B cell (primary cell): Measurements from ENCODE around the gene KIF13A. TPM values are rescaled to one million over a fixed set of nuclear protein-coding genes. Genes with fewer than 3 reads are reported as not detected.

ENCODE experiments used
- ATAC-seq: fragments of 200-7000 bp; cut with Tn5 transposase; one replicate; pipeline ENCODE4 v1.10.0; 2021; ENCODE audit warnings: low read depth, mild to moderate bottlenecking, moderate number of reproducible peaks, moderate library complexity
- CTCF ChIA-PET: fragments of 350-600 bp; sonication (Branson Sonifier 250); formaldehyde crosslinking; loops from one replicate; lab custom pipeline; 2021; ENCODE audit warnings: antibody characterized with exemption, inconsistent platforms; lab: Charles Lee
- POLR2A ChIA-PET: fragments of 350-600 bp; sonication (Branson Sonifier 250); formaldehyde crosslinking; loops from one replicate; lab custom pipeline; 2021; ENCODE audit warnings: antibody characterized with exemption; lab: Charles Lee
- DNase-seq: peaks from one replicate; pipeline ENCODE4 v3.0.0; 2013
- H2AFZ ChIP-seq: 2 replicates; pipeline ENCODE4 v1.6.1; 2012; ENCODE audit warnings: mild to moderate bottlenecking, low read depth, low read length; ENCODE audit not compliant: insufficient read depth, poor library complexity, severe bottlenecking
- H3K27ac ChIP-seq, 2 donors: 1 replicate in 1 of 2; 2 replicates in 1 of 2; pipeline ENCODE4 v1.5.1; 2012 to 2013; ENCODE audit warnings: low read length in 2 of 2, mild to moderate bottlenecking in 2 of 2, moderate library complexity in 1 of 2
- H3K27me3 ChIP-seq, 4 experiments: fragments of 200-600 bp in 1 of 4; sonication (generic) in 1 of 4; replicated peaks in 1 of 4; 1 replicate in 2 of 4; 2 replicates in 2 of 4; pipeline versions ENCODE4 v1.6.1 to v1.7.0; 2013 to 2016; ENCODE audit warnings: low read length in 3 of 4, mild to moderate bottlenecking in 2 of 4, mixed read lengths in 1 of 4, moderate library complexity in 1 of 4; ENCODE audit not compliant: insufficient read depth in 4 of 4, control insufficient read depth in 3 of 4; ENCODE audit errors: control extremely low read depth in 1 of 4
- H3K36me3 ChIP-seq, 2 experiments: replicated peaks in 1 of 2; 1 replicate in 1 of 2; 2 replicates in 1 of 2; pipeline versions ENCODE4 v1.6.1 to v1.7.1; 2013; ENCODE audit warnings: low read length in 1 of 2; ENCODE audit not compliant: insufficient read depth in 2 of 2, control insufficient read depth in 1 of 2; ENCODE audit errors: control extremely low read depth in 1 of 2, extremely low read depth in 1 of 2
- H3K4me1 ChIP-seq, 2 donors: fragments of 200-600 bp in 1 of 2; sonication (generic) in 1 of 2; 1 replicate in 1 of 2; 2 replicates in 1 of 2; pipeline versions ENCODE4 v1.5.1 to v1.6.1; 2013 to 2017; ENCODE audit warnings: low read length in 2 of 2; ENCODE audit not compliant: control insufficient read depth in 2 of 2, insufficient read depth in 2 of 2
- H3K4me2 ChIP-seq: replicated peaks from 2 replicates; pipeline ENCODE3; 2012; ENCODE audit warnings: mild to moderate bottlenecking, low read depth, low read length; ENCODE audit not compliant: poor library complexity, severe bottlenecking
- H3K4me3 ChIP-seq, 5 experiments: fragments of 200-600 bp in 1 of 5; sonication (generic) in 1 of 5; 1 replicate in 3 of 5; 2 replicates in 2 of 5; pipeline versions ENCODE4 v1.5.1 to v1.7.0; 2011 to 2016; ENCODE audit warnings: low read length in 4 of 5, mild to moderate bottlenecking in 4 of 5, low read depth in 2 of 5, control low read depth in 1 of 5, moderate library complexity in 1 of 5; ENCODE audit not compliant: insufficient read depth in 1 of 5; ENCODE audit errors: control extremely low read depth in 1 of 5, extremely low read depth in 1 of 5
- H3K79me2 ChIP-seq: fragments of 200-600 bp; sonication (generic); one replicate; pipeline ENCODE4 v1.6.0; 2016; ENCODE audit warnings: low read length; ENCODE audit not compliant: control insufficient read depth, insufficient read depth
- H3K9ac ChIP-seq: fragments of 200-600 bp; sonication (generic); 2 replicates; pipeline ENCODE4 v1.6.1; 2017; ENCODE audit warnings: mild to moderate bottlenecking, low read length, moderate library complexity
- H3K9me3 ChIP-seq, 3 donors: one replicate each; pipeline versions ENCODE4 v1.6.1 to v1.7.1; 2013; ENCODE audit warnings: low read length in 2 of 3; ENCODE audit not compliant: control insufficient read depth in 2 of 3, insufficient read depth in 1 of 3; ENCODE audit errors: control extremely low read depth in 1 of 3
- H4K20me1 ChIP-seq: 2 replicates; pipeline ENCODE4 v1.6.0; 2012; ENCODE audit warnings: mild to moderate bottlenecking, low read length; ENCODE audit not compliant: insufficient read depth, control insufficient read depth, poor library complexity, severe bottlenecking
- H3K27ac Mint-ChIP-seq: one replicate; pipeline ENCODE4 v1.8.0; 2021; ENCODE audit warnings: mixed read lengths
- H3K27me3 Mint-ChIP-seq: one replicate; pipeline ENCODE4 v1.8.0; 2021; ENCODE audit warnings: mixed read lengths
- H3K4me1 Mint-ChIP-seq: one replicate; pipeline ENCODE4 v1.8.0; 2021; ENCODE audit warnings: mixed read lengths
- H3K4me3 Mint-ChIP-seq: one replicate; pipeline ENCODE4 v1.8.0; 2021; ENCODE audit warnings: mixed read lengths
- H3K9me3 Mint-ChIP-seq: one replicate; pipeline ENCODE4 v1.8.0; 2022; ENCODE audit warnings: mixed read lengths; ENCODE audit not compliant: insufficient read depth
- EZH2 ChIP-seq: IDR thresholded peaks from 2 replicates; pipeline ENCODE4 v1.6.1; 2012; ENCODE audit warnings: borderline replicate concordance, low read depth, mild to moderate bottlenecking, moderate library complexity, low read length; ENCODE audit not compliant: insufficient read depth, poor library complexity, severe bottlenecking
- WGBS: methylation state at CpG from one replicate; pipeline ENCODE4 v1.1.5; 2013; ENCODE audit warnings: missing lambda C conversion rate; ENCODE audit not compliant: insufficient coverage; 5-methylcytosine and 5-hydroxymethylcytosine counted together
- intact Hi-C: fragments of 100-400 bp; cut with micrococcal nuclease; formaldehyde crosslinking; loops from one replicate; pipeline ENCODE4 v1.10.0; 2022
- polyA plus RNA-seq: library from polyadenylated mRNA; depleted of rRNA; stranded (reverse); fragments of >200 nt; gene quantifications from 2 replicates; pipeline ENCODE4 v1.2.3, GENCODE V29; 2012
- total RNA-seq, 2 donors: library from RNA; stranded (reverse); fragments of 120-200 nt in 1 of 2; gene quantifications; 1 replicate in 1 of 2; 2 replicates in 1 of 2; pipeline versions ENCODE4 v1.2.3 to v1.2.4, GENCODE V29; 2013 to 2022
- TF ChIP-seq, protein P1 (sequence below): fragments of 200-600 bp; IDR thresholded peaks from one replicate; pipeline ENCODE4 v1.8.0; 2022; ENCODE audit warnings: antibody characterized with exemption, mild to moderate bottlenecking

Gene KIF13A
- total and polyA plus RNA-seq, 2 donors (not counting 1 experiment from before 2014, with no cell fraction given): 2.1 to 23.4 TPM

DNA sequence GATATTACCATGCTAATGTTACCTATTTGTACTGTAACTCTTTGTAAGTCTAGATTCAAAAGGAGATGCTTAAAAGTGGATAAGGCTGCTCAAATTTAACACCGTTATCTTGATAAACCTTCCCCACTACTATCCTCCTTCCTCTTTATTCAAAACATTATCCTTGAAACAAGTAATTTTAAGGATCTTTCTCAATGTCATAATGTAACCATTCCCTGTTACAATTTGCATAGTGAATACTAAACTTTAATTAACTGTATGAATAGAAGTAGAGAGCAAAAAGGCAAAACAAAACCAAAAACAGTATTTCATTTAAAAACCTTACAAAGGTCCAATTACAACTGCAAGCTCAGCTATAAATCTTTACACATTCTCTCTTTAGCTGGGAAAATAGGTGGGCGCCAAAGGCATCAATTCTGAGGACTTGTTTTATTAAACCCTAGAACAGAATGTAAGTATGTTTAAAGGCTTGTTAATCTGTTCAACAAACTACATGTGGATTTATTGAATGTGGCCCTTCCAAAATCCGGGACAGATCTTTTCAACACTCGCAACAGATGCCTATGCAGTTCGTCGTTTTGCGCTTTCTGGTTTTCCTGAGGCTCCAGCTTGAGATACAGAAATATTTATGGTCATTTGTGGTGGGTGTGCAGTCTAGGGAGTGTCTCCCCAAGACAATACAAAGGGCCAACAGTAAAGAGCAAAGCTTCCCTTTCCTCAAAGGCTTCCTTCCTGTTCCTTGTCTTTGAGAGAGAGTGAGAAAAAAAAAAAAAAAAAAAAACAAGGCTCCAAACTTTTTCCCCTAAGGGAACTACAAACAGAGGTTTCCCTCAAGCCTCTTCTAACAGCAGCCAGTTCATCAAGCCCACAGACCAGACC, 15.1 kb downstream of the KIF13A start:
- no peak overlapping the region for H3K4me2 ChIP-seq
- ChIA-PET POLR2A (no interaction called here), CTCF (no interaction called here)
- intact Hi-C loops: no loop called here
- no peak overlapping the region for H3K4me3 Mint-ChIP-seq
- no peak overlapping the region for H3K27ac Mint-ChIP-seq
- ATAC-seq (no peak), DNase-seq (no peak)
- no peaks in the 10 kb centered on the region for H3K79me2 ChIP-seq
- no peaks in the 10 kb centered on the region for H3K27me3 ChIP-seq
- no peaks in the 10 kb centered on the region for H4K20me1 ChIP-seq
- no CpG with 5 or more reads among the region's 7 CpGs for WGBS
- H3K27ac ChIP-seq: no peak overlapping the region
- H2AFZ ChIP-seq: no peak overlapping the region
- H3K4me1 Mint-ChIP-seq: no peaks in the 10 kb centered on the region
- TF ChIP-seq, protein P1, sequence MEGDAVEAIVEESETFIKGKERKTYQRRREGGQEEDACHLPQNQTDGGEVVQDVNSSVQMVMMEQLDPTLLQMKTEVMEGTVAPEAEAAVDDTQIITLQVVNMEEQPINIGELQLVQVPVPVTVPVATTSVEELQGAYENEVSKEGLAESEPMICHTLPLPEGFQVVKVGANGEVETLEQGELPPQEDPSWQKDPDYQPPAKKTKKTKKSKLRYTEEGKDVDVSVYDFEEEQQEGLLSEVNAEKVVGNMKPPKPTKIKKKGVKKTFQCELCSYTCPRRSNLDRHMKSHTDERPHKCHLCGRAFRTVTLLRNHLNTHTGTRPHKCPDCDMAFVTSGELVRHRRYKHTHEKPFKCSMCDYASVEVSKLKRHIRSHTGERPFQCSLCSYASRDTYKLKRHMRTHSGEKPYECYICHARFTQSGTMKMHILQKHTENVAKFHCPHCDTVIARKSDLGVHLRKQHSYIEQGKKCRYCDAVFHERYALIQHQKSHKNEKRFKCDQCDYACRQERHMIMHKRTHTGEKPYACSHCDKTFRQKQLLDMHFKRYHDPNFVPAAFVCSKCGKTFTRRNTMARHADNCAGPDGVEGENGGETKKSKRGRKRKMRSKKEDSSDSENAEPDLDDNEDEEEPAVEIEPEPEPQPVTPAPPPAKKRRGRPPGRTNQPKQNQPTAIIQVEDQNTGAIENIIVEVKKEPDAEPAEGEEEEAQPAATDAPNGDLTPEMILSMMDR: no peak
- TF ChIP-seq EZH2: no peak
- no peak overlapping the region for H3K9ac ChIP-seq
- no peaks in the 10 kb centered on the region for H3K36me3 ChIP-seq
- H3K4me1 ChIP-seq: no peaks in the 10 kb centered on the region
- H3K9me3 ChIP-seq: no peaks in the 10 kb centered on the region
- H3K9me3 Mint-ChIP-seq: no peaks in the 10 kb centered on the region
- no peak overlapping the region for H3K4me3 ChIP-seq
- H3K27me3 Mint-ChIP-seq: peaks cover 4% of the 10 kb centered on the region
